WTC11 (cell line): ENCODE data around the gene CCDC6. TPM values are rescaled to one million over a fixed set of nuclear protein-coding genes. Genes with fewer than 3 reads are reported as not detected.
A peak's percentile ranks its signal among the peaks of the same experiment; 100 is the strongest.

Source experiments
- ATAC-seq: fragments of 200-7000 bp; cut with Tn5 transposase; 2 replicates; pipeline ENCODE4 v1.10.0; 2021; ENCODE audit warnings: mild to moderate bottlenecking, moderate library complexity
- Bru-seq: library from RNA; stranded (reverse); fragments of 400-500 nt; gene quantifications from one replicate; lab custom pipeline; 2021; lab: Mats Ljungman, UMichigan
- CTCF ChIA-PET: fragments of 300-600 bp; sonication (Branson Sonifier 250); formaldehyde crosslinking; loops from one replicate; lab custom pipeline; 2021; ENCODE audit warnings: antibody characterized with exemption; lab: Charles Lee
- POLR2A ChIA-PET: fragments of 350-600 bp; sonication (Branson Sonifier 250); formaldehyde crosslinking; loops from one replicate; lab custom pipeline; 2021; ENCODE audit warnings: antibody characterized with exemption; lab: Charles Lee
- DNase-seq: peaks from one replicate; pipeline ENCODE4 v3.0.0; 2021; ENCODE audit warnings: low spot score
- H3K27ac Mint-ChIP-seq: 2 replicates; pipeline ENCODE4 v1.8.0; 2021; ENCODE audit warnings: mixed read lengths
- H3K27me3 Mint-ChIP-seq: 2 replicates; pipeline ENCODE4 v1.8.0; 2021; ENCODE audit warnings: low read depth, mild to moderate bottlenecking, moderate library complexity, mixed read lengths
- H3K36me3 Mint-ChIP-seq: 2 replicates; pipeline ENCODE4 v1.8.0; 2021; ENCODE audit warnings: mixed read lengths
- H3K4me1 Mint-ChIP-seq: 2 replicates; pipeline ENCODE4 v1.8.0; 2022; ENCODE audit warnings: mixed read lengths
- H3K4me3 Mint-ChIP-seq: 2 replicates; pipeline ENCODE4 v1.8.0; 2021; ENCODE audit warnings: mild to moderate bottlenecking, moderate library complexity, mixed read lengths
- H3K9me3 Mint-ChIP-seq: 2 replicates; pipeline ENCODE4 v1.8.0; 2021; ENCODE audit warnings: mixed read lengths
- CREM ChIP-seq: sonication (generic); formaldehyde crosslinking; IDR thresholded peaks from 2 replicates; pipeline ENCODE4 v1.8.1; 2022; ENCODE audit warnings: mild to moderate bottlenecking, missing genetic modification reagents, moderate library complexity
- E2F5 ChIP-seq: sonication (generic); formaldehyde crosslinking; IDR thresholded peaks from 2 replicates; pipeline ENCODE4 v1.8.1; 2022; ENCODE audit warnings: mild to moderate bottlenecking, moderate library complexity, missing genetic modification reagents
- ESRRA ChIP-seq: sonication (generic); formaldehyde crosslinking; IDR thresholded peaks from 2 replicates; pipeline ENCODE4 v1.8.1; 2022; ENCODE audit warnings: mild to moderate bottlenecking, missing genetic modification reagents, borderline replicate concordance
- ETV6 ChIP-seq: sonication (generic); formaldehyde crosslinking; IDR thresholded peaks from 2 replicates; pipeline ENCODE4 v1.8.1; 2022; ENCODE audit warnings: mild to moderate bottlenecking, missing genetic modification reagents
- FOXP1 ChIP-seq: sonication (generic); formaldehyde crosslinking; IDR thresholded peaks from 2 replicates; pipeline ENCODE4 v1.8.0; 2022; ENCODE audit warnings: missing genetic modification reagents, mild to moderate bottlenecking, moderate library complexity, borderline replicate concordance
- FOXP4 ChIP-seq: sonication (generic); formaldehyde crosslinking; IDR thresholded peaks from 2 replicates; pipeline ENCODE4 v1.8.0; 2022; ENCODE audit warnings: mild to moderate bottlenecking, missing genetic modification reagents
- GABPB1 ChIP-seq: sonication (generic); formaldehyde crosslinking; IDR thresholded peaks from 2 replicates; pipeline ENCODE4 v1.8.1; 2023; ENCODE audit warnings: mild to moderate bottlenecking, missing genetic modification reagents
- HMGXB4 ChIP-seq: sonication (generic); formaldehyde crosslinking; IDR thresholded peaks from 2 replicates; pipeline ENCODE4 v1.8.1; 2023; ENCODE audit warnings: mild to moderate bottlenecking, moderate library complexity, missing genetic modification reagents
- IRF1 ChIP-seq: sonication (generic); formaldehyde crosslinking; IDR thresholded peaks from 2 replicates; pipeline ENCODE4 v1.8.0; 2023; ENCODE audit warnings: missing genetic modification reagents
- IRF2 ChIP-seq: sonication (generic); formaldehyde crosslinking; IDR thresholded peaks from 2 replicates; pipeline ENCODE4 v1.8.0; 2022; ENCODE audit warnings: low read depth, missing genetic modification reagents, borderline replicate concordance
- MAX ChIP-seq: sonication (generic); formaldehyde crosslinking; IDR thresholded peaks from 2 replicates; pipeline ENCODE4 v1.8.0; 2022; ENCODE audit warnings: mild to moderate bottlenecking, missing genetic modification reagents
- MLX ChIP-seq: sonication (generic); formaldehyde crosslinking; IDR thresholded peaks from 2 replicates; pipeline ENCODE4 v1.8.1; 2023; ENCODE audit warnings: mild to moderate bottlenecking, missing genetic modification reagents, moderate library complexity
- NFYB ChIP-seq: sonication (generic); formaldehyde crosslinking; conservative IDR thresholded peaks from 2 replicates; pipeline ENCODE4 v1.8.0; 2022; ENCODE audit warnings: low read depth, missing genetic modification reagents
- USF1 ChIP-seq: sonication (generic); formaldehyde crosslinking; IDR thresholded peaks from 2 replicates; pipeline ENCODE4 v1.8.0; 2022; ENCODE audit warnings: mild to moderate bottlenecking, missing genetic modification reagents
- USF2 ChIP-seq: sonication (generic); formaldehyde crosslinking; IDR thresholded peaks from 2 replicates; pipeline ENCODE4 v1.8.1; 2023; ENCODE audit warnings: mild to moderate bottlenecking, missing genetic modification reagents, moderate library complexity
- ZBTB21 ChIP-seq: sonication (generic); formaldehyde crosslinking; IDR thresholded peaks from 2 replicates; pipeline ENCODE4 v1.8.1; 2023; ENCODE audit warnings: mild to moderate bottlenecking, missing genetic modification reagents, borderline replicate concordance
- ZNF281 ChIP-seq: sonication (generic); formaldehyde crosslinking; IDR thresholded peaks from 2 replicates; pipeline ENCODE4 v1.8.0; 2023; ENCODE audit warnings: mild to moderate bottlenecking, missing genetic modification reagents
- ZNF416 ChIP-seq: fragments of 250-450 bp; sonication (Bioruptor Pico); IDR thresholded peaks from 2 replicates; pipeline ENCODE4 v1.9.0; 2021; ENCODE audit warnings: mild to moderate bottlenecking, inconsistent platforms
- ZNF512 ChIP-seq: sonication (generic); formaldehyde crosslinking; IDR thresholded peaks from 2 replicates; pipeline ENCODE4 v1.8.1; 2022; ENCODE audit warnings: missing genetic modification reagents, borderline replicate concordance
- ZNF671 ChIP-seq: fragments of 250-450 bp; sonication (Bioruptor Pico); IDR thresholded peaks from 2 replicates; pipeline ENCODE4 v1.8.0; 2021; ENCODE audit warnings: mild to moderate bottlenecking
- long read RNA-seq, 3 experiments: library from RNA in 1 of 3; library from capped mRNA in 1 of 3; library from polyadenylated mRNA in 1 of 3; unstranded in 2 of 3; stranded (forward) in 1 of 3; transcript quantifications; one replicate each; pipeline ENCODE4 v2.0.0, GENCODE V29; 2021
- total RNA-seq: library from RNA; stranded (reverse); gene quantifications from 3 replicates; pipeline ENCODE4 v1.2.3, GENCODE V29; 2021

CCDC6 gene
- total RNA-seq (48.4 to 55.2 TPM (median 49.8 TPM) in 3 replicates), Bru-seq, nascent RNA (percentile 89 among the genes with signal in this experiment)
- long read RNA-seq, experiment 1, full-length matches to known transcripts, result 160 of 258 reads
- long read RNA-seq, experiment 1, partial matches to known transcripts, result 18 of 258 reads
- long read RNA-seq, experiment 1, other reads (novel, unspliced or antisense), result 80 of 258 reads
- long read RNA-seq, experiment 2, full-length matches to known transcripts, result 16 of 51 reads
- long read RNA-seq, experiment 2, partial matches to known transcripts, result 9 of 51 reads
- long read RNA-seq, experiment 2, other reads (novel, unspliced or antisense), result 26 of 51 reads
- long read RNA-seq, experiment 3, partial matches to known transcripts, result 0 of 1 reads
- long read RNA-seq, experiment 3, other reads (novel, unspliced or antisense), result 1 of 1 reads

GRCh38 chr10:59906417-59907202, at the start of gene CCDC6:
Gene CCDC6 (minus strand): TSS chr10:59906556. CDS start chr10:59906424, 132 bp downstream.
- ATAC-seq (peak; percentile 82), DNase-seq (peak; percentile 93)
- Mint-ChIP-seq H3K27ac (peak within 1 kb of the TSS; percentile 100), H3K36me3 (no peaks in the 10 kb centered on the region), H3K9me3 (no peaks in the 10 kb centered on the region), H3K4me3 (peak within 1 kb of the TSS; percentile 98), H3K4me1 (peaks cover 57% of the 10 kb centered on the region), H3K27me3 (no peaks in the 10 kb centered on the region)
- CTCF ChIA-PET, result interaction anchor here (0.5 to 2.9 kb wide), 23 partner anchors 11 to 1092 kb away, joined by 3 to 28 read pairs (median 4); no protein-coding TSS in a partner anchor
- POLR2A ChIA-PET, result interaction anchor here (0.6 to 1.9 kb wide), 13 partner anchors 11 to 234 kb away, joined by 3 to 9 read pairs (median 4); partner anchors contain the start of gene SLC16A9
- TF ChIP-seq USF1 (CRISPR knock-in tag) (peak; percentile 66; the same call in 1 of the 2 replicates), HMGXB4 (peak; percentile 94; the same call in 1 of the 2 replicates), IRF2 (CRISPR knock-in tag) (0 out of 2 replicates have a peak, but pooled peaks have one; percentile 41), USF2 (peak; percentile 45), NFYB (CRISPR knock-in tag) (0 out of 2 replicates have a peak, but pooled peaks have one; percentile 6), ZNF281 (CRISPR knock-in tag) (peak; percentile 58; the same call in 1 of the 2 replicates), FOXP1 (CRISPR knock-in tag) (peak; percentile 86; the same call in 1 of the 2 replicates), CREM (CRISPR knock-in tag) (peak; percentile 73; the same call in 1 of the 2 replicates), E2F5 (CRISPR knock-in tag) (peak; percentile 73), ZBTB21 (CRISPR knock-in tag) (no peak; the same call in 1 of the 2 replicates), MLX (CRISPR knock-in tag) (peak; percentile 31; the same call in 1 of the 2 replicates), ZNF671 (CRISPR knock-in tag) (no peak), IRF1 (CRISPR knock-in tag) (peak; percentile 78; the same call in 1 of the 2 replicates), GABPB1 (no peak), ZNF512 (CRISPR knock-in tag) (no peak), MAX (peak; percentile 95), ZNF416 (no peak), ETV6 (CRISPR knock-in tag) (peak; percentile 88), ESRRA (CRISPR knock-in tag) (peak; percentile 72; the same call in 1 of the 2 replicates), FOXP4 (CRISPR knock-in tag) (peak; percentile 40; the same call in 1 of the 2 replicates)
